Stimulated activated CD8-positive, alpha-beta memory T cell treated with anti-CD3 and anti-CD28 coated beads, Interleukin-7, amount 100 ng/mL, for 24 hours (primary cell): Measurements from ENCODE around the gene MCM9.
"Not testable (repeated sequence)": the region's sequence is repeated elsewhere in the genome, so short reads cannot be mapped to it uniquely, and the experiment has no call there.

Experiments
- DNase-seq: peaks from one replicate; pipeline ENCODE4 v3.0.0-alpha.2; 2020; ENCODE audit warnings: low read depth

Gene MCM9

GRCh38 chr6:118768904-118769325 lies 166.0 kb downstream of the MCM9 start:
- DNase-seq = no peak

GRCh38 chr6:118768441-118768840 lies 166.5 kb downstream of the MCM9 start:
- no peak for DNase-seq

- not testable (repeated sequence) for DNase-seq
These were observed 169.6 kb downstream of the MCM9 start for GRCh38 chr6:118765316-118765715.

GRCh38 chr6:118764766-118765165 lies 170.2 kb downstream of the MCM9 start:
- DNase-seq = no peak
